ENCODE results near the gene CLDN19. TPM values are rescaled to one million over a fixed set of nuclear protein-coding genes. Genes with fewer than 3 reads are reported as not detected.

The CLDN19 gene
- total RNA-seq, 1 experiment from 2014 or later = not detected

GRCh38 chr1:42784946-42785693 is 45.1 kb upstream of the CLDN19 start, which contains the start of gene TMEM269:
Gene TMEM269, plus strand, starts transcription at chr1:42784991. Its CDS starts 4,903 bp downstream, at chr1:42789894.
- peaks cover 16% of the 10 kb centered on the region for H3K36me3 ChIP-seq (ENCODE audit: insufficient read depth, low read length, poor library complexity, severe bottlenecking)
- POLR2A ChIA-PET (ENCODE audit: low non-redundant PET) = interaction anchor here (0.6 kb wide), 1 partner anchor 66 kb away, joined by 3 read pairs; no protein-coding TSS in a partner anchor
- H3K27me3 ChIP-seq (replicated peaks; ENCODE audit: insufficient read depth, low read depth, low read length, poor library complexity) = no peaks in the 10 kb centered on the region
- H3K9me3 ChIP-seq (ENCODE audit: low read depth, low read length, poor library complexity, severe bottlenecking) = no peaks in the 10 kb centered on the region
- no peak for TF ChIP-seq EZH2 (IDR thresholded peaks at IDR 0.05; ENCODE audit: borderline replicate concordance, low read depth, low read length, poor library complexity, severe bottlenecking)
- no peak for TF ChIP-seq CTCF (conservative IDR thresholded peaks at IDR 0.05; ENCODE audit: low read depth, low read length)
- CTCF ChIA-PET = no interaction called here
- BruUV-seq (replicated peaks) = no TSS peak
- intact Hi-C loops (cut with micrococcal nuclease; ENCODE audit: unreplicated experiment) = no loop called here
- no peak within 1 kb of the TSS for H3K27ac ChIP-seq (ENCODE audit: low read depth, low read length, poor library complexity, severe bottlenecking)
- no peak within 1 kb of the TSS for H3K4me3 ChIP-seq (ENCODE audit: low read depth, low read length, poor library complexity, severe bottlenecking)
- H3K4me1 ChIP-seq (ENCODE audit: insufficient read depth, low read length, poor library complexity, severe bottlenecking) = no peaks in the 10 kb centered on the region
- DNase-seq (ENCODE audit: low spot score) = no peak

- ChIA-PET POLR2A (ENCODE audit: low non-redundant PET) (interaction anchor here (0.6 kb wide), 1 partner anchor 67 kb away, joined by 3 read pairs; no protein-coding TSS in a partner anchor), CTCF (interaction anchor here (0.6 kb wide), 1 partner anchor 19 kb away, joined by 8 read pairs; no protein-coding TSS in a partner anchor)
- intact Hi-C loops (cut with micrococcal nuclease; ENCODE audit: unreplicated experiment) = no loop called here
- Histone ChIP-seq H3K36me3 (ENCODE audit: insufficient read depth, low read length, poor library complexity, severe bottlenecking) (peaks cover 16% of the 10 kb centered on the region), H3K27ac (ENCODE audit: low read depth, low read length, poor library complexity, severe bottlenecking) (no peak overlapping the region), H3K4me1 (ENCODE audit: insufficient read depth, low read length, poor library complexity, severe bottlenecking) (no peaks in the 10 kb centered on the region), H3K4me3 (ENCODE audit: low read depth, low read length, poor library complexity, severe bottlenecking) (no peak overlapping the region), H3K27me3 (replicated peaks; ENCODE audit: insufficient read depth, low read depth, low read length, poor library complexity) (no peaks in the 10 kb centered on the region), H3K9me3 (ENCODE audit: low read depth, low read length, poor library complexity, severe bottlenecking) (no peaks in the 10 kb centered on the region)
- DNase-seq (ENCODE audit: low spot score) = no peak
- no TSS peak for BruUV-seq (replicated peaks)
- TF ChIP-seq CTCF (conservative IDR thresholded peaks at IDR 0.05; ENCODE audit: low read depth, low read length) (no peak), EZH2 (IDR thresholded peaks at IDR 0.05; ENCODE audit: borderline replicate concordance, low read depth, low read length, poor library complexity, severe bottlenecking) (no peak)
These were observed 44.5 kb upstream of the CLDN19 start for GRCh38 chr1:42784547-42784945.

- H3K27ac ChIP-seq (ENCODE audit: low read depth, low read length, poor library complexity, severe bottlenecking) = no peak overlapping the region
- H3K9me3 ChIP-seq (ENCODE audit: low read depth, low read length, poor library complexity, severe bottlenecking) = no peaks in the 10 kb centered on the region
- DNase-seq (ENCODE audit: low spot score) = no peak
- peaks cover 22% of the 10 kb centered on the region for H3K36me3 ChIP-seq (ENCODE audit: insufficient read depth, low read length, poor library complexity, severe bottlenecking)
- no peaks in the 10 kb centered on the region for H3K27me3 ChIP-seq (replicated peaks; ENCODE audit: insufficient read depth, low read depth, low read length, poor library complexity)
- TF ChIP-seq CTCF (conservative IDR thresholded peaks at IDR 0.05; ENCODE audit: low read depth, low read length) (no peak), EZH2 (IDR thresholded peaks at IDR 0.05; ENCODE audit: borderline replicate concordance, low read depth, low read length, poor library complexity, severe bottlenecking) (no peak)
- POLR2A ChIA-PET (ENCODE audit: low non-redundant PET) = no interaction called here
- no peaks in the 10 kb centered on the region for H3K4me1 ChIP-seq (ENCODE audit: insufficient read depth, low read length, poor library complexity, severe bottlenecking)
- no TSS peak for BruUV-seq (replicated peaks)
- H3K4me3 ChIP-seq (ENCODE audit: low read depth, low read length, poor library complexity, severe bottlenecking) = no peak overlapping the region
- intact Hi-C loops (cut with micrococcal nuclease; ENCODE audit: unreplicated experiment) = no loop called here
- CTCF ChIA-PET = no interaction called here
These were observed 43.1 kb upstream of the CLDN19 start for GRCh38 chr1:42783092-42783491.
